ENCODE measurements around the gene MAPK11.
A peak's percentile ranks its signal among the peaks of the same experiment; 100 is the strongest.

MAPK11 gene

DNA sequence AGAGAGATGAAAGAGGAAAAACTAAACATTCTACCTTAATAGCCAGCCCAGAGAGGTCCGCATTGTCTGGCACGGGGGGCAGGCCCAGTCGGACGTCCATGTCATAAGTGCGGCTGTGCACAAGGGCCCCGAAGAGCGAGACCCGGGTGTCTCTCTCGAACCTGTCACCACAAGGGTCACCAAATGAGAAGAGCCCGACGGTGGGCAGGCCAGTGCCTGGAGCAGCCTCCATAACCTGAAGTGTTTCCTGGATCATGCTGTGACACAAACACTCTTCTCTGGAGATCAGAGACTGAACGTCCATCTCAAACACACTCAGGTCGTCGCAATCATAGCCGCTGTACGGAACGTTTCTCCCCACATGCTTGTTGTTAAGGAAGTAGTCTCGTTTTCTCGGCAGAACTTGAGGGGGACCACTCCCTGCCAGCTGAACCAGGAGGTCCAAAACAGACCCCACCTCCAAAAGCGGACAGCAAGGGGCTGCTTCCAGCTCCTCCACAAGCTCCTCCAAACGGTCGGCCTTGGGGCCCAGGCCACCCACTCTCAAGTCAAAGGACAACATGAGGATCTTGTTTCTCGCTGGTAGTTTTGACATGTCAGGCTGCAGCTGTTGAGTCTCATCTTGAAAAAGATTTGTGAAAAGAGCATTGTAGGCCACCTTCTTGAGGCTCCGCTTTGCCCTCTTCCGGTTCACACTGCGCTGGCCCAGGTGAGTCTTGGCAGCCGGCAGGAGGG, 26.3 kb downstream of the MAPK11 start:
- TF ChIP-seq, protein P1, sequence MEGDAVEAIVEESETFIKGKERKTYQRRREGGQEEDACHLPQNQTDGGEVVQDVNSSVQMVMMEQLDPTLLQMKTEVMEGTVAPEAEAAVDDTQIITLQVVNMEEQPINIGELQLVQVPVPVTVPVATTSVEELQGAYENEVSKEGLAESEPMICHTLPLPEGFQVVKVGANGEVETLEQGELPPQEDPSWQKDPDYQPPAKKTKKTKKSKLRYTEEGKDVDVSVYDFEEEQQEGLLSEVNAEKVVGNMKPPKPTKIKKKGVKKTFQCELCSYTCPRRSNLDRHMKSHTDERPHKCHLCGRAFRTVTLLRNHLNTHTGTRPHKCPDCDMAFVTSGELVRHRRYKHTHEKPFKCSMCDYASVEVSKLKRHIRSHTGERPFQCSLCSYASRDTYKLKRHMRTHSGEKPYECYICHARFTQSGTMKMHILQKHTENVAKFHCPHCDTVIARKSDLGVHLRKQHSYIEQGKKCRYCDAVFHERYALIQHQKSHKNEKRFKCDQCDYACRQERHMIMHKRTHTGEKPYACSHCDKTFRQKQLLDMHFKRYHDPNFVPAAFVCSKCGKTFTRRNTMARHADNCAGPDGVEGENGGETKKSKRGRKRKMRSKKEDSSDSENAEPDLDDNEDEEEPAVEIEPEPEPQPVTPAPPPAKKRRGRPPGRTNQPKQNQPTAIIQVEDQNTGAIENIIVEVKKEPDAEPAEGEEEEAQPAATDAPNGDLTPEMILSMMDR (conservative IDR thresholded peaks at IDR 0.05), result no peak
- no peak for TF ChIP-seq ZFX (IDR thresholded peaks at IDR 0.05)
- peak overlapping the region; percentile 84 for H3K27ac ChIP-seq

DNA sequence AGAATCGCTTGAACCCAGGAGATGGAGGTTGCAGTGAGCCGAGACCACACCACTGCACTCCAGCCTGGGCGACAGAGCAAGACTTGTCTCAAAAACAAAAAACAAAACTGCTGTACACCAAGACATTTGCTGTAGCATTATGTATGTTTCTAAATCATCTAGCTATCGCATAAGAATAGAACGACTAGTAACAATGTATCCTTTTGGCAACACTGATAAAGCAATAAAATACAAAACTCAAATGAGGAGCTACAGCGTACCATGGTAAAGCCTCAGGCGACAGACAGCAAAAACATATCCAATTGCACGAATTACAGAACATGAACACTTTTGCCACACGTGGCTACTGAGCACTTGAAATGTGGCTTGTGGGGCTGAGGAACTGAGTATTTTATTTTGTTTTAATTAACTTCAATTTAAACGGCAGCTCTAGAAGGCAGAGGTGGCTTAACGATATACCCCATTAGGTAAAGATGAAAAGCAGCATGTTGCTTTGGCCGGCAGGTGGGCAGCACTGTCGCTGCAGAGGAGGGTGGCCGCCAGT, 27.7 kb downstream of the MAPK11 start:
- H3K27ac ChIP-seq, result peak overlapping the region; percentile 84; the same call in 1 of the 2 replicates
- no peak for TF ChIP-seq ZFX (IDR thresholded peaks at IDR 0.05)

DNA sequence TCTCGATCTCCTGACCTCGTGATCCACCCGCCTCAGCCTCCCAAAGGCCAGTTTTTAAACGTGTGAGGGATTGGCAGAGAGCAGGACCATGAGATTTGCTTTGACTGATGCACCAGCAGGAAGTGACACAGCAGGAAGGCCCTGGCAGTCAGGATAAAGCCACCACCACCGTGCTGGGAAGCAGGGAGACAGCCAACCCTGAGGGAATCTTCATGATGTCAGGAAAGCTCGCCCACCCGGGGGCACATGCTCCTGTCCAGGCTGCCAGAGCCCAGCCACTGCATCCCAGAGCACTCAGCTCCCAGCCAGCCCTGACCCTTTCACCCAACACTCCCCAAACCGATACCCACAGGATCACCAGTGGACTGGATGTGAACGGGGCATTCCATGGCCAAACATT, 31.4 kb downstream of the MAPK11 start:
- peak overlapping the region; percentile 38; the same call in 1 of the 2 replicates for H3K27ac ChIP-seq
- TF ChIP-seq, protein P1 (conservative IDR thresholded peaks at IDR 0.05), result no peak
- TF ChIP-seq ZFX (IDR thresholded peaks at IDR 0.05), result no peak

DNA sequence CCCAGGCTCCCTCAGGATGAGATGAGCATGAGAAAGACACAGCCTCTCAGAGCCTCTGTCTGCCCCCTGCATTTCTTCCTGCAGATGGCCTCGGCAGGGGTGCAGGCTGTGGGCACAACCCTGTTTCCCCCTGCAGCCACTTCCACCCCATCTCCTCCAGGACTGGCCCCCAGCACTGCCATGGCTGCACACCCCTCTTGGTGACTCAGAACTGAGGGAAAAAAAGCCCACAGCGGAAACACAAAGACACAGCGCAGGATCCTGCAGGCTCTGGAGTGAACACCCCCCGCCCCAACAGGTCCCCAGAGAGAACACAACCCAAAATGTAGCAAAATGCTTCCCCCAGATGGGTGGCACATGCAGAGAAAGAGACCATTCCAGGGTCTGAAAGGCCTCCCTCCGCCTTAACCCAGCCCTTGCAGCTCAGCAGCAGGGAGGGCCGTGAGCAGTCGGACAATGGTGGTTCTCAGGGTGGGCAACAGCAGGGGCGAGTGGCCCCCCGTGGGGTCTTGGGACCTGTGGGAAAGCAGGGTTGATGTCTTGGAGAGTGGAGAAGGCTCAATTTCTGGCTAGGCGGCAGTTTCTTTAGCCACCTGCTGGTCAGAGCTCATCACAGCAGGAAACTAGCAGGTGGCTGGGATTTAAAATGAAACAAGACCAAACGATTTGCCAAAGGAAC, 33.3 kb downstream of the MAPK11 start:
- TF ChIP-seq ZFX (IDR thresholded peaks at IDR 0.05), result no peak
- TF ChIP-seq, protein P1 (conservative IDR thresholded peaks at IDR 0.05), result peak; percentile 81
- peak overlapping the region; percentile 12; the same call in 1 of the 2 replicates for H3K27ac ChIP-seq

DNA sequence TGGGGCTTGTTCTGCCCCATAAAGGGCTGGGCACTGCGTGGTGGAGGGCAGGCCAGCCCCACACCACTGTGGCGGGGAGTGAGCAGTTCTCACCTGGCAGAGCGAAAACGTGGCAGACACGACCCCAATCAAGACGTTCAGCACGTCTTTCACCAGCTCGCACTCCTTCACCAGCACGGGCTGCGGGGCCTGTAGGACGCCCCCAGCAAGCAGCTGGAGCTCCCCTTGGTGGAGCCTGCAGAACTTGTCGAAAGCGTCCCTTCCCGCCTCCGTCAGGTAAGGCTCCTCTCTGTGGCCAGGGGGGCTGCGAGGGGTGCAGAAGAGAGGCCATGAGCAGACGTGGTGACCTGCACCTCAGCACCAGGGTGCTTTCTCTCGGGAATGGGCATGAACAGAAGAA, 37.0 kb downstream of the MAPK11 start:
- H3K27ac ChIP-seq, result no peak overlapping the region
- TF ChIP-seq ZFX (IDR thresholded peaks at IDR 0.05), result no peak
- TF ChIP-seq, protein P1 (conservative IDR thresholded peaks at IDR 0.05), result no peak

DNA sequence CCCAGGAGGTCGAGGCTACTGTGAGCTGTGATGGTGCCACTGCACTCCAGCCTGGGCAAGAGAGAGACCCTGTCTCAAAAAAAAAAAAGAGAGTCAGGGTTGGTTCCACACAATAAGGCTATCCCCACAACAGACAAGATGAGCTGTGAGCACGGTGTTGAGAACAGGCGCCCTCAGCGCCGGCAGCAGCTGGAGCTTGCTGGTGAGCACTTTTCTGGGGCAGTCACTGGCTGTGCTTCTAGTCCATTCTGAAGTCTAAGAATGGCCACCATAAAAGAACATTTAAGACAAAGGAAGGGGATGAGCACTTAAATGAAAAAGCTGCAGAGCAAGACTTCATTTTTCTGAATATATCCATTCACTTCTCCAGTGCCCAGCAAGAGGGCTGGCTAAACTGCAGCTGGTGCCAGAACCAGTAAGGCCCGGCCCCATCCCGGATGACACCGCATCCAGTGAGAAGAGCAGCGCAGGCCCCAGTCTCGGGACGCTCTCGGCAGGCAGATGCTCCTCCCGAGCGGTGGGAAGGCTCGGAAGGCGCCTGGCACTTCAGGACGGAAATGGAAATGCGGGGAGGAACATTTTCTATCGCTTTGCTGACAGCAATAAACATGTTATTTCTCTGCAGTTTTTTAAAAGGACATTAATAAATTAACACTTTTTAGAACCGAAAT, 37.6 kb downstream of the MAPK11 start:
- TF ChIP-seq ZFX (IDR thresholded peaks at IDR 0.05), result no peak
- TF ChIP-seq, protein P1 (conservative IDR thresholded peaks at IDR 0.05), result no peak
- H3K27ac ChIP-seq, result no peak overlapping the region

DNA sequence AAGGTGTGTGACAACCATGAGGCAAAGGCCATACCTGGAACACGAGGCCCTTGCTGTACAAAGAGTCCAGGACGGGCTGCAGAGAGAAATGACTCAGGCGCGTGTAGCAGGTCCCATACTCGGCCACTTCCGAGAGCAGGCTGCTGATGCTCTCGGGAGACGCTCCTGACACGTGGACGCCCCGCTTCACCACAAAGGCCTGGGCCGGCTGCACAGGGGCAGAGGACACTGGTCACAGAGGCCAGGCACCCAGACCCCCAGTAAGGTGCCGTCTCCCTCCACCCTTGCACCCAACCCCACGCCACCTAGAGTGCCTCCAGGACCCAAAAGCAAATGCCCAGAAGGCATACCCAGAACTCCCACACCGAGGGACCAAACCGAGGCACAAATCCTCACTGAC, 40.8 kb downstream of the MAPK11 start:
- TF ChIP-seq, protein P1 (conservative IDR thresholded peaks at IDR 0.05), result no peak
- TF ChIP-seq ZFX (IDR thresholded peaks at IDR 0.05), result no peak
- no peak overlapping the region for H3K27ac ChIP-seq
